ENCODE data around the gene ENOX2. TPM values are rescaled to one million over a fixed set of nuclear protein-coding genes. Genes with fewer than 3 reads are reported as not detected.

ENOX2 gene
- polyA plus RNA-seq, 1 donor (not counting 4 experiments of a cell fraction or from before 2014, with no cell fraction given) = 24.5 TPM

DNA sequence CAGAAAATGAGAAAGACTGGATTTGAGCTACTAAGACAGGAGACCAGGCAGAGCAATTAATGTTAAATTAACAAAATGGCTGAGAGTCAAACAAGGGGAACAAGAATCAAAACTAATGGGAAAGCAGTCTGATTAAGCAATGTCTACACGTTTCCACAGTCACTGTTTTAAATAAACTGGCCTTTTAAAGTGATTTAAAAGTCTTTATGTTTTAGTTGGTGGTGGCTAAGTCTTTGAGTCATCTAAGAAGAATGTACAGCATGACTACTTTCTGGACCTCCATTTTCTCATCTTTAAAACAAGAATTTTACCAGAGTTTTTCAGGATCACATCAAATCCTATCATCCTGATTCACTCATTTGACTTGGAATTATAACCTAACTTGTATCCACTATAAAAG, 233.8 kb downstream of the ENOX2 start:
- Histone ChIP-seq H3K27ac (ENCODE audit: control insufficient read depth, insufficient read depth, low read length) (no peak overlapping the region), H3K79me2 (ENCODE audit: control insufficient read depth, insufficient read depth, low read length) (no peaks in the 10 kb centered on the region), H3K4me3 (ENCODE audit: control insufficient read depth in 2 of 3, extremely low read depth in 1 of 3, insufficient read depth in 2 of 3, low read depth in 1 of 3, low read length in 3 of 3) (no peak overlapping the region), H3K9me1 (ENCODE audit: control insufficient read depth, extremely low read depth, insufficient read depth, low read length) (no peaks in the 10 kb centered on the region), H3K36me3 (ENCODE audit: control insufficient read depth in 2 of 2, extremely low read depth in 1 of 2, insufficient read depth in 2 of 2, low read length in 2 of 2) (no peaks in the 10 kb centered on the region), H4K20me1 (ENCODE audit: control insufficient read depth, extremely low read depth, insufficient read depth, low read length) (no peaks in the 10 kb centered on the region), H3K9ac (ENCODE audit: control insufficient read depth, extremely low read depth, insufficient read depth, low read length) (no peak overlapping the region), H3K4me2 (ENCODE audit: control insufficient read depth, extremely low read depth, insufficient read depth, low read depth, low read length) (no peak overlapping the region), H2AFZ (ENCODE audit: control insufficient read depth, low read length) (no peak overlapping the region), H3K4me1 (ENCODE audit: control insufficient read depth, extremely low read depth, insufficient read depth, low read length) (no peaks in the 10 kb centered on the region), H3K27me3 (ENCODE audit: control insufficient read depth, extremely low read depth, insufficient read depth, low read length) (no peaks in the 10 kb centered on the region), H3K9me3 (ENCODE audit: control insufficient read depth, low read depth, low read length) (no peaks in the 10 kb centered on the region)
- DNase-seq (ENCODE audit: low read depth, low spot score) (no peak), FAIRE-seq (no peak)
- TF ChIP-seq, protein P1, sequence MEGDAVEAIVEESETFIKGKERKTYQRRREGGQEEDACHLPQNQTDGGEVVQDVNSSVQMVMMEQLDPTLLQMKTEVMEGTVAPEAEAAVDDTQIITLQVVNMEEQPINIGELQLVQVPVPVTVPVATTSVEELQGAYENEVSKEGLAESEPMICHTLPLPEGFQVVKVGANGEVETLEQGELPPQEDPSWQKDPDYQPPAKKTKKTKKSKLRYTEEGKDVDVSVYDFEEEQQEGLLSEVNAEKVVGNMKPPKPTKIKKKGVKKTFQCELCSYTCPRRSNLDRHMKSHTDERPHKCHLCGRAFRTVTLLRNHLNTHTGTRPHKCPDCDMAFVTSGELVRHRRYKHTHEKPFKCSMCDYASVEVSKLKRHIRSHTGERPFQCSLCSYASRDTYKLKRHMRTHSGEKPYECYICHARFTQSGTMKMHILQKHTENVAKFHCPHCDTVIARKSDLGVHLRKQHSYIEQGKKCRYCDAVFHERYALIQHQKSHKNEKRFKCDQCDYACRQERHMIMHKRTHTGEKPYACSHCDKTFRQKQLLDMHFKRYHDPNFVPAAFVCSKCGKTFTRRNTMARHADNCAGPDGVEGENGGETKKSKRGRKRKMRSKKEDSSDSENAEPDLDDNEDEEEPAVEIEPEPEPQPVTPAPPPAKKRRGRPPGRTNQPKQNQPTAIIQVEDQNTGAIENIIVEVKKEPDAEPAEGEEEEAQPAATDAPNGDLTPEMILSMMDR (optimal IDR thresholded peaks at IDR 0.05 in 1 of 3, IDR thresholded peaks at IDR 0.05 in 1 of 3, conservative IDR thresholded peaks at IDR 0.05 in 1 of 3; ENCODE audit: extremely low read depth in 1 of 3, insufficient read depth in 2 of 3, low read length in 3 of 3) = no peak
- no peak for TF ChIP-seq EZH2 (IDR thresholded peaks at IDR 0.05; ENCODE audit: low read length)
- dilution Hi-C loops (cut with MboI; ENCODE audit: extremely low pct_ligation_motif_present, low sequenced_read_pairs) = no loop called here

DNA sequence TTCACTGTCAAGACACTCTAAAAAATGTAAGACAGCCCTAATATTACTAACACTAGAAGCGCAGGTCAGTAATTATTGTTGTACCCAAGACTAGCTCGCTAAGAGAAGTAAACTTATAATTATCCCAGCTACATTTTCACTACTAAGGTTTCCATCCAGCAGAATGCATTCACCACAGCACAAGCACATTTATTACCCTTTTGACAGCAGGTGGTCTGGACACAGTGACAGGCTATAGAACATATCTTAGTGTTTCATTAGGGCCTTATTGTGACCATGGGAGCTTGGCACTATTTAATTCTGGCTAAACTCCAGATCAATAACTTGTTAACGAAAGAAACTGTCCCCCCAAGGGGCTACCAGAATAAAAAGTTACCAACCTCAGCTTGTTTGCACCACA, 237.7 kb downstream of the ENOX2 start:
- dilution Hi-C loops (cut with MboI; ENCODE audit: extremely low pct_ligation_motif_present, low sequenced_read_pairs) = no loop called here
- Histone ChIP-seq H2AFZ (ENCODE audit: control insufficient read depth, low read length) (no peak overlapping the region), H3K27ac (ENCODE audit: control insufficient read depth, insufficient read depth, low read length) (no peak overlapping the region), H3K4me2 (ENCODE audit: control insufficient read depth, extremely low read depth, insufficient read depth, low read depth, low read length) (no peak overlapping the region), H3K79me2 (ENCODE audit: control insufficient read depth, insufficient read depth, low read length) (no peaks in the 10 kb centered on the region), H4K20me1 (ENCODE audit: control insufficient read depth, extremely low read depth, insufficient read depth, low read length) (no peaks in the 10 kb centered on the region), H3K4me3 (ENCODE audit: control insufficient read depth in 2 of 3, extremely low read depth in 1 of 3, insufficient read depth in 2 of 3, low read depth in 1 of 3, low read length in 3 of 3) (no peak overlapping the region), H3K9me1 (ENCODE audit: control insufficient read depth, extremely low read depth, insufficient read depth, low read length) (no peaks in the 10 kb centered on the region), H3K9ac (ENCODE audit: control insufficient read depth, extremely low read depth, insufficient read depth, low read length) (no peak overlapping the region), H3K4me1 (ENCODE audit: control insufficient read depth, extremely low read depth, insufficient read depth, low read length) (no peaks in the 10 kb centered on the region), H3K36me3 (ENCODE audit: control insufficient read depth in 2 of 2, extremely low read depth in 1 of 2, insufficient read depth in 2 of 2, low read length in 2 of 2) (no peaks in the 10 kb centered on the region), H3K27me3 (ENCODE audit: control insufficient read depth, extremely low read depth, insufficient read depth, low read length) (no peaks in the 10 kb centered on the region), H3K9me3 (ENCODE audit: control insufficient read depth, low read depth, low read length) (no peaks in the 10 kb centered on the region)
- TF ChIP-seq EZH2 (IDR thresholded peaks at IDR 0.05; ENCODE audit: low read length) = no peak
- TF ChIP-seq, protein P1 (optimal IDR thresholded peaks at IDR 0.05 in 1 of 3, IDR thresholded peaks at IDR 0.05 in 1 of 3, conservative IDR thresholded peaks at IDR 0.05 in 1 of 3; ENCODE audit: extremely low read depth in 1 of 3, insufficient read depth in 2 of 3, low read length in 3 of 3) = no peak
- FAIRE-seq = no peak
- no peak for DNase-seq (ENCODE audit: low read depth, low spot score)
